Suprapubic skin (tissue), 4 donors: ENCODE measurements around the gene ZACN. TPM values are rescaled to one million over a fixed set of nuclear protein-coding genes. Genes with fewer than 3 reads are reported as not detected.

Experiments
- DNase-seq, 2 donors: peaks; one replicate each; pipeline ENCODE4 v3.0.0-alpha.2; 2019; ENCODE audit warnings: low spot score in 2 of 2
- H3K27ac ChIP-seq: fragments of 200-600 bp; sonication (generic); one replicate; pipeline ENCODE4 v1.5.1; 2019
- H3K27me3 ChIP-seq: fragments of 200-600 bp; sonication (generic); one replicate; pipeline ENCODE4 v1.5.1; 2019
- H3K36me3 ChIP-seq: fragments of 200-600 bp; sonication (generic); one replicate; pipeline ENCODE4 v1.5.1; 2019
- H3K4me1 ChIP-seq: fragments of 200-600 bp; sonication (generic); one replicate; pipeline ENCODE4 v1.5.1; 2019
- H3K4me3 ChIP-seq: fragments of 200-600 bp; sonication (generic); one replicate; pipeline ENCODE4 v1.5.1; 2019; ENCODE audit warnings: mild to moderate bottlenecking
- H3K9me3 ChIP-seq: fragments of 200-600 bp; sonication (generic); one replicate; pipeline ENCODE4 v1.5.1; 2019
- EP300 ChIP-seq: sonication (generic); formaldehyde crosslinking; IDR thresholded peaks from one replicate; pipeline ENCODE4 v1.6.1; 2017; ENCODE audit warnings: antibody characterized with exemption
- POLR2A ChIP-seq, 2 donors: fragments of 450-650 bp; IDR thresholded peaks; one replicate each; pipeline ENCODE4 v1.6.1; 2017; ENCODE audit warnings: antibody characterized with exemption in 2 of 2, mild to moderate bottlenecking in 2 of 2, moderate library complexity in 2 of 2
- POLR2AphosphoS5 ChIP-seq, 3 donors: sonication (generic); formaldehyde crosslinking; IDR thresholded peaks; one replicate each; pipeline ENCODE4 v1.6.1; 2017; ENCODE audit warnings: antibody characterized with exemption in 3 of 3
- WGBS: methylation state at CpG from one replicate; pipeline ENCODE4 v1.1.5; 2018; 5-methylcytosine and 5-hydroxymethylcytosine counted together
- total RNA-seq, 4 donors: library from RNA; depleted of rRNA; stranded (reverse); fragments of >200 nt; gene quantifications; one replicate each; pipeline ENCODE4 v1.1.0, GENCODE V29; 2016
- TF ChIP-seq, protein P1 (sequence below), 2 donors: fragments of 200-600 bp in 1 of 2; fragments of 450-650 bp in 1 of 2; sonication (generic) in 1 of 2; IDR thresholded peaks; one replicate each; pipeline ENCODE4 v1.5.1; 2016 to 2019; ENCODE audit warnings: antibody characterized with exemption in 2 of 2, mild to moderate bottlenecking in 1 of 2, moderate library complexity in 1 of 2

The ZACN gene
- total RNA-seq, 4 donors from 2014 or later: not detected

- no peak for DNase-seq
- Histone ChIP-seq H3K27ac (no peak overlapping the region), H3K36me3 (no peaks in the 10 kb centered on the region), H3K4me3 (no peak overlapping the region), H3K4me1 (peaks cover 10% of the 10 kb centered on the region), H3K9me3 (no peaks in the 10 kb centered on the region), H3K27me3 (no peaks in the 10 kb centered on the region)
- TF ChIP-seq EP300 (no peak), POLR2A (IDR thresholded peaks at IDR 0.05) (no peak), POLR2AphosphoS5 (IDR thresholded peaks at IDR 0.05) (no peak)
- TF ChIP-seq, protein P1, sequence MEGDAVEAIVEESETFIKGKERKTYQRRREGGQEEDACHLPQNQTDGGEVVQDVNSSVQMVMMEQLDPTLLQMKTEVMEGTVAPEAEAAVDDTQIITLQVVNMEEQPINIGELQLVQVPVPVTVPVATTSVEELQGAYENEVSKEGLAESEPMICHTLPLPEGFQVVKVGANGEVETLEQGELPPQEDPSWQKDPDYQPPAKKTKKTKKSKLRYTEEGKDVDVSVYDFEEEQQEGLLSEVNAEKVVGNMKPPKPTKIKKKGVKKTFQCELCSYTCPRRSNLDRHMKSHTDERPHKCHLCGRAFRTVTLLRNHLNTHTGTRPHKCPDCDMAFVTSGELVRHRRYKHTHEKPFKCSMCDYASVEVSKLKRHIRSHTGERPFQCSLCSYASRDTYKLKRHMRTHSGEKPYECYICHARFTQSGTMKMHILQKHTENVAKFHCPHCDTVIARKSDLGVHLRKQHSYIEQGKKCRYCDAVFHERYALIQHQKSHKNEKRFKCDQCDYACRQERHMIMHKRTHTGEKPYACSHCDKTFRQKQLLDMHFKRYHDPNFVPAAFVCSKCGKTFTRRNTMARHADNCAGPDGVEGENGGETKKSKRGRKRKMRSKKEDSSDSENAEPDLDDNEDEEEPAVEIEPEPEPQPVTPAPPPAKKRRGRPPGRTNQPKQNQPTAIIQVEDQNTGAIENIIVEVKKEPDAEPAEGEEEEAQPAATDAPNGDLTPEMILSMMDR (IDR thresholded peaks at IDR 0.05): no peak
- 89% methylated on average over 23 of the region's 24 CpGs for WGBS
These were observed 43.6 kb downstream of the ZACN start for GRCh38 chr17:76122431-76123190.

- no peak for DNase-seq
- TF ChIP-seq POLR2A (IDR thresholded peaks at IDR 0.05): no peak
- TF ChIP-seq EP300: no peak
- no peak for TF ChIP-seq POLR2AphosphoS5 (IDR thresholded peaks at IDR 0.05)
- TF ChIP-seq, protein P1 (IDR thresholded peaks at IDR 0.05): no peak
- Histone ChIP-seq H3K27me3 (no peaks in the 10 kb centered on the region), H3K4me3 (no peak overlapping the region), H3K36me3 (no peaks in the 10 kb centered on the region), H3K9me3 (no peaks in the 10 kb centered on the region), H3K27ac (no peak overlapping the region), H3K4me1 (peaks cover 10% of the 10 kb centered on the region)
- 79% methylated on average over 5 of the region's 5 CpGs for WGBS
These were observed 44.2 kb downstream of the ZACN start for GRCh38 chr17:76123191-76123499.

- Histone ChIP-seq H3K4me3 (no peak overlapping the region), H3K9me3 (no peaks in the 10 kb centered on the region), H3K27me3 (no peaks in the 10 kb centered on the region), H3K27ac (no peak overlapping the region), H3K4me1 (peaks cover 10% of the 10 kb centered on the region), H3K36me3 (no peaks in the 10 kb centered on the region)
- TF ChIP-seq POLR2A (IDR thresholded peaks at IDR 0.05): no peak
- TF ChIP-seq, protein P1 (IDR thresholded peaks at IDR 0.05): no peak
- WGBS: 67% methylated on average over 4 of the region's 9 CpGs
- no peak for DNase-seq
These were observed 45.0 kb downstream of the ZACN start for GRCh38 chr17:76123749-76124581.

GRCh38 chr17:76124582-76125390 lies 45.8 kb downstream of the ZACN start:
- H3K36me3 ChIP-seq: no peaks in the 10 kb centered on the region
- H3K4me3 ChIP-seq: no peak overlapping the region
- WGBS: 81% methylated on average over 17 of the region's 22 CpGs
- peaks cover 10% of the 10 kb centered on the region for H3K4me1 ChIP-seq
- no peaks in the 10 kb centered on the region for H3K9me3 ChIP-seq
- H3K27ac ChIP-seq: no peak overlapping the region
- no peak for TF ChIP-seq POLR2AphosphoS5 (IDR thresholded peaks at IDR 0.05)
- TF ChIP-seq POLR2A (IDR thresholded peaks at IDR 0.05): no peak
- TF ChIP-seq, protein P1 (IDR thresholded peaks at IDR 0.05): no peak
- TF ChIP-seq EP300: no peak
- no peak for DNase-seq
- H3K27me3 ChIP-seq: no peaks in the 10 kb centered on the region

DNA sequence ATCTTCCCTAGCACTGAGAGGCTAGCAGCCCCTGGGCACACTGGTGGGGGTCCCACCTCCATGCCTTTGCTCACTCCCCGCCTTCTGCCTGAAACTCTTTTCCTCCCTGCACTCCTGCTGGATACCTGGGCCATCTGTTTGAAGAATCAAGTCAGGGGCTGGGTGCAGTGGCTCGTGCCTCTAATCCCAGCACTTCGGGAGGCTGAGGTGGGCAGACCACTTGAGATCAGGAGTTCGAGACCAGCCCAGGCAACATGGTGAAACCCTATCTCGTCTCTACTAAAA lies 46.4 kb downstream of the ZACN start:
- Histone ChIP-seq H3K4me3 (no peak overlapping the region), H3K27ac (no peak overlapping the region), H3K36me3 (no peaks in the 10 kb centered on the region), H3K4me1 (peaks cover 10% of the 10 kb centered on the region), H3K27me3 (no peaks in the 10 kb centered on the region), H3K9me3 (no peaks in the 10 kb centered on the region)
- WGBS: 91% methylated on average over 5 of the region's 5 CpGs
- TF ChIP-seq POLR2A (IDR thresholded peaks at IDR 0.05) (no peak), EP300 (no peak), POLR2AphosphoS5 (IDR thresholded peaks at IDR 0.05) (no peak)
- TF ChIP-seq, protein P1 (IDR thresholded peaks at IDR 0.05): no peak
- DNase-seq: no peak
